HG03196 (cell line): ENCODE results near the gene NAA35.
"Not testable (repeated sequence)": the region's sequence is repeated elsewhere in the genome, so short reads cannot be mapped to it uniquely, and the experiment has no call there.

Experiments used
- ATAC-seq: cut with Tn5 transposase; IDR thresholded peaks from one replicate; pipeline ENCODE4 v1.9.1; 2021; ENCODE audit not compliant: unreplicated experiment

Gene NAA35

DNA sequence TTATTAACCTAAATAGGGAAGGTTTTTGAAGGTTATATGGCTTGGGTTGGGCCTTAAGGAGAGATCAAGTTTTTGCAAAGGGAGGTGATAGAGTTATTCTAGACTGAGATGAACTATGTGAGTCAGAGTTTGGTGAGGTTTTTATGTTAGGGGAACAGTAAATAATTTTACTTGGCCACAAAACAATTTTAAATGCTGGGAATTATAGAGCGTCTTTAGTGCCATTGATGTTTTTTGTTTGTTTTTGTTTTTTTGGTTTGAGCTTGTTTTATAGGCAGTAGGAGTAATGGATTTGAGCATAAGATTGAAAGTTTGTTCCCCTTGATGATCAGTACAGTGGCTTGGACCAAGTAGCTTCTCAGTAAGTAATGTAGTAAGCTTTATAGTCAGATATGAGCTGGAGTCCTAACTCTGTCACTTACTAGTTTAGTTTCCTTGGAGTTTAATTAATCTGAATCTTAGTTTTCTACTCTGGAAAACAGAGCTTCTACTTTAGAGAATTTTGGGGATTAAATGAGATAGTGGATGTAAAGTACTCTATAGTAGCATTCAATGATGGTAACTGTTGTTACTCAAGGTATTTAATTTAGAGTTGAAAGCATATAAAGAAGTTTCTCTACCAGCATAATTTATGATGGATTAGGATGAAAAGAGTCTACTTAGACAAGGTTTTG lies 2.9 kb downstream of the NAA35 start:
- ATAC-seq: no peak

DNA sequence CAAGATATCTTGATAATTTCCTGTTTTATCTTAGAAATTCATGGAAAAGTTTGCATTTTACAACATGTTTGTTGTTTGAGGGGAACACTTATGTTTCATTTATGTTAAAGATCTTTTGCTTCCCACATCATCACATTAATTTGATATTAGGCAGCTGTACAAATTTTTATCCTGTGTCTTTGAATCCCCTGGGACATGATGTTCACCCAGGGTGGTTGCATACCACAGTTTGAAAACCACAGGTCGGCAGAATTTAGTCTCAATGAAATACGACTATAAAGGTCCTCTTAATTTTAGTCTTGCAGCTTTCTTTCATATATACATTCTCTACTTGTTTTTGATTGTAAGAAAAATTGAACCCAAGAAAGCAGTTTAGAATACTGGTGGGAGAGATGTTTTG lies 3.7 kb downstream of the NAA35 start:
- ATAC-seq: no peak

DNA sequence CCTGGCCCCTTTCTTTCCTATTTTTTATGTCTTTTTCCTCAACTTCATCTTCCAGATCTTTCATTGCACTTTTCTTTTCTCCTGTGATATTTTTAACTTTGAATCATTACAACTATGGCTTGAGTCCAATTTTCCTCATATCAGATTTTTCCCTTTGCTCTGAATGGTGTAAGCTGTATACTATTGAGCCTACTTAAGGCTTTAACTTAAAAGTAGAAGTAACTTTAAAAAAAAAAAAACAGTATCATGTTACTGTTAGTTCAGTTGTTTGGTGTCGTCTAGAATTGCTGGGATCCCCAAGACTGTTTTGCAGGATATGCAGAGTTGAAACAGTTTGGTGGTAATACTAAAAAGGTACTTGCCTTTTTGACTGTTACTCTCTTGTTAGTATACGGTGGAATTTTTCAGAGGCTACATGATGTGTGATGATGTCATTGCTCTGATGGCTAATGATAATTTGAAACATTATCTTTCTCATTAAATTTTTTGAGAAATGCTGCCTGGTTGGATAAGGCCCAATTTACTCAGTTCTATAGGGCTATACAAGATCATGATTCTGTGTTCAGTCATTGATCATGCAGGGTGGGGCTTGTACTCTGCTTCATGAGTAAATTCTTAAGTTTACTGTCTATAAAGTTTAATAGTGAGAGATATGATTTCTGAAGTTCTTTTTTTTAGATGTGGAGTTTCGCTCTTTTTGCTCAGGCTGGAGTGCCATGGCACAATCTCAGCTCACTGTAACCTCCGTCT lies 8.8 kb downstream of the NAA35 start:
- ATAC-seq: no peak

DNA sequence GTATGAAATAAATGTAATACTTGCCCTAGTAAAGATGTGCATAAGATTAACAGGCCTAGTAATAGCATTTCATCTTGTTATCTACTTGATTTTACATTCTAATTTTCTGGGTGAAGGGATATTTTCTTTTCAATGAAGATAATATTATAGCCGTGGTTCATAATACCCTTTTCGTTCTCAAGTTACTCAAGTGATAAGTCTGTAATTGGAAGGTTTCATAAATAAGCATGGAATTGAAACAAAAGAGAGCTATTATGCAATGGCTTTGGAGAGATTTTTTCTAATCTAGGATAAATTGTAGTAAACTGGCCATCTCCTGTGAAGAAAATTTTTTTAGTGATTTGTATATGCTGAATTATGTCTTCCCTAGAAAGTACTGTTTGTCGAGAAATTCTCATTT lies 19.0 kb downstream of the NAA35 start:
- no peak for ATAC-seq

DNA sequence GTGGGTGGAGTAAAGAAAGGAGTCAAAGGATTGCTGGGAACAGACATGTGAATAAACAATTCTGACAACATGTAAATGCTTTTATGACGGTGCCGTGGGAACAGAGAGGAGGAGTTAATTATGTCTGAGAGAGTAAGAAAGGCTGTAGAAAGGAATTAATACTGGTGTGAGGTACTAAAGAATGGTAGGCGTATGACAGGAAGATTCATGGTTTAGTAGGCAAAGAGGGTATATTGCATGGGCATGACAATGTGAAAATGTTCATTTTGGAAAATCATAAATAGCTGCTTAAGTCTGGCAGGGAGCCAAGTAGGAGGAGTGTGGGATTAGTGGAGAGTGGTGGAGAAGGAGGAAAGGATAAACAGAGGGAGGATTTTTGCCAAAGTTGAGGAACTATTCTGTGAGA lies 19.7 kb downstream of the NAA35 start:
- ATAC-seq: no peak

DNA sequence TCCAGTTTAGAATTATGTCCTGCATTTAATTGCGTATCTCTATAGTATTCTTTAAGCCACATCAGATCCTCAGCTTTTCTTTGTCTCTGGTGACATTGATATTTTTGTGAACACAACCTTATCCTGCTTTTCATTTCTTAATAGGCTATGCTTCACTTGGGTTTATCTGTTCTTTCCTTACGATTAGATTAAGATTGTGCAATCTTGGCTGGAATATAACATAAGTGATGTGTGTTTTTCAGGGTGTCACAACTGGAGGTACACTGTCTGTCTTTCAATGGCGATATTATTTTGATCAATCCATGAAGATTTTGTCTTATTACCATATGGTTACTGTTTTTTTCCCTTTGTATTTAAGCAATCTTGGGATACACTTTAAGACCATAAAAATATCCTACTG lies 23.6 kb downstream of the NAA35 start:
- ATAC-seq: no peak

DNA sequence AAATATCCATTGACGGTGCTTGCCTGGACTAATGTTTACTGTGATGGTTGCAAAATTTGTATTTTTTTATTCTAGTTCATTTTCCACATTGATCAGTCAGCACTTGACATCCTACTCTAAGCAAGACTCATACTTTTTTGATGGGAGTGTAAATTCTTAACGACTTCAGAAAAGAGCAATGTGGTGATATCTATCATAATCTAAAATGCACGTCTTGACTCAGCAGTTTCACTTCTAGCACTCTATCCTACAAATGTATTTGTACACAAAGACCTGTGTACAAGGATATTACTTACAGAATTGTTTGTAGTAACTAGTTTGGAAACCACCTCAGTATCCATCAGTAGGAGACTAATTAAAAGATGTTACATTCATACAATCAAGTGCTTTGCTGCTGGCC lies 24.0 kb downstream of the NAA35 start:
- ATAC-seq: no peak

DNA sequence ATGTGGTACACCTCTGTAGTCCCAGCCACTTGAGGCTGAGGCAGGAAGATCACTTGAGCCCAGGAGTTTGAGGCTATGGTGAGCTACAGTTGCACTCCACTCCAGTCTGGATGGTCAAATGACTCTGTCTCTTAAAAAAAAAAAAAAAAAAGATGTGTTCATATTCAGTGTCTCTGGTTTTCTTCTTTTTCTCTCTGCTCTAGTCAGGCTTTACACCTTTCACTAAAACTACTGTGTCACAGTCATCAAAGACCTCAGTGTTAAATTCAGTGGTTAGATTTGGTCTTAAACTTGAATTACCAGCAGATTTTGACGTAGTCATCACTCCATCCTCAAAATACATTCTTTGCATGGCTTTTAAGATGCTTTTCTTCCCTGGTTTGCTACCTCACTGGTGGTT lies 28.8 kb downstream of the NAA35 start:
- no peak for ATAC-seq

DNA sequence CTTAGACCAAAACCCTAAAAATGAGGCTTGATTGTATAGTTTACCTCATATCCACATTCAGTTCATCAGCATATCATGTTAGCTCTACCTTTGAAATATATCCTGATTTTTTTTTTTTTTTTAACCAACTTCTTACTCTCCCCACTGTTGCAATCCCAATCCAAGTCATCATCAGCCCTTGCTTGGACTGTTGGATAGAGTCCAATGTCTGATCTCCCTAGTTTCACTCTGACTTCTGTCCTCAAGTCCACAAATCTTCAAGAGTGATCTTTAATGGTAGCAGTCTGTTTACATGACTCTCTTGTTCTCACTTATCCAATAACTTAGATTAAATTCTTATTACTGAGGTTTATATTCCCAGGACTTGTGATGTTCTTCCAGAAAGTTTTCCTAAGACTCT lies 30.8 kb downstream of the NAA35 start:
- no peak for ATAC-seq

DNA sequence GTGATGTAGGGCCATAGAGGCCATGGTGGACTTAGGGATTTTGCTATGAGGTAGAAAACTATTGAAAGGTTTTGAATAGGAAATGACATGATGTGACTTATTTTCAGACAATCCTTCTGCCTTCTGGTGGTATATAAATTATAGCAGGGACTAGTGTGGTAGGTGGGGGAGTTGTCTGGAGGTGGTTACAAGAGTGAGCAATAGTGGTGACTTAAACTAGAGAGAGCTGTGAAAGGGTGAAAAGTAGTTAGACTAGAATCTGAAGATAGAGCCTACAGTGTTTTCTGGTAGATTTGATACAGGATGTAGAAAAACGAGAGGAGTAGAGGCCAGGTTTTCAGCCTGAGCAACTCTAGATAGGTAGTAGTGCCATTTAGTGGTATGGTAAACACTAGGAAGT lies 32.3 kb downstream of the NAA35 start:
- no peak for ATAC-seq

DNA sequence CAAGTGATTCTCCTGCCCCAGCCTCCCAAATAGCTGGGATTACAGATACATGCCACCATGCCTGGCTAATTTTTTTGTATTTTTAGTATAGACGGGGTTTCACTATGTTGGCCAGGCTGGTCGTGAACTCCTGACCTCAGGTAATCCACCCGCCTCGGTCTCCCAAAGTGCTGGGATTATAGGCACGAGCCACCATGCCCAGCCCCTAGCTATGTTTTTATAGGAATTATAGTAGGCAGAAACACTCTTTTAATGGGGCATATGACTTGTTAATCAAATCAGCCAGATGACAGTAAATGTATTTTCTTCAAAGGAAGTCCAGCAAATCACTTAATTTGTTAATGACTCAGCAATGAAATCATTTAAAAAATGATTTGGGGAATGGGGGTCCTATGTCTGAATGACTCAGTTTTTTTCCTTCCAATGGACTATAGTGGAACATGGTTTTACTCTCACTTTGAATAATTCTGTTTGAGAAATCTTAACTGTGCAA lies 33.2 kb downstream of the NAA35 start:
- ATAC-seq: not testable (repeated sequence)

DNA sequence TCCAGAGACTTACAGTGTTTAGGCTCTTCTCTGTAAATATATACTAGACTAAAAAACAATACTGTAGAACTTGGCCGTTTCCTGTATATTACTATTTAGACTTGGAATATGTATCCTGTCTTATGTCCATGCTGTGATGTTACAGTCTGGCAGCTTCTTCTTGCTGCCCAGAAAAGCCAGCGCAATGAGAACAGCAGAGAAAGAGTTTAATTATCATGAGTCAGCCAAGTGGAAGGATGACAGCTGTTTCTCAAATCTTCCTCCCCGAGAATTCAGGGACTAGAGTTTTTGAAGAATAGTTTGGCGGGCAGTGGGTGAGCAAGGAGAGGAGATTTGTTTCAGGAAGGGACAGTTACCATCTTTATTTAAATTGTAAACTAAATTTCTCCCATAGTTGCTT lies 37.5 kb downstream of the NAA35 start:
- no peak for ATAC-seq

DNA sequence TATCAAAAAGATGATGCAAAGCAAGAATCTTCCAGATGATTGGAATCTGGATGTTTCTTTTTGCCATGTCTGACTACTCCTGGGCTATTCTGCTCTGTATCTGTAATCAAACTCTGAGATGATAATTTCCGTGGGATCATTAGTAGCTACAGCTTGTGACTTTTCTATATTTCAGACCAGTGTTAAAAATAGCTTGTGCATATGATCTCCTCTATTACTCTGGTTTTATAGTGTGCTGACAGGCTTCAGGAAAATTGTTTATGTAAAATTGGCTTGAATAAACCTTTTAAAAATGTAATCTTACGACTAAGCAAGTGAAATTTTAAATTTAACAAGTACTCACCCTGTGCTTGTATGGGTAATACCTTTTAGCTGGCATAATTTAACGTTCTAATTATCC lies 40.4 kb downstream of the NAA35 start:
- no peak for ATAC-seq

DNA sequence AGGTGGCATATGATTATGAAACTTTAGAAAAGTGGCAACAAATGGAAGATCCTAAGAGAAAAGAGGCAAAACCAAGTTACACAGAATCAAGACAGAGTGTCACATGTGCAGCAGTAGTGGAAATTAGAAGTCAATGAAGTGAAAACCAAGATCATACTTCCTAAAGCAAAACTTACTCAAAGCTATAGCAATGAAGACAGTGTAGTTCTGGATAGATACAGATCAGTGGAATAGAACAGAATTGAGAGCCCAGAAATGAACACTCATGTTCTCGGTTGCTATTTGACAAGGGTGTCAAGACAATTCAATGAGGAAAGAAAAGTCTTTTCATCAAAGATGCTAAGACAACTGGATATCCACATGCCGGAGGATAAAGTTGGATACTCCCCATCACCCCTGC lies 43.5 kb downstream of the NAA35 start:
- no peak for ATAC-seq

DNA sequence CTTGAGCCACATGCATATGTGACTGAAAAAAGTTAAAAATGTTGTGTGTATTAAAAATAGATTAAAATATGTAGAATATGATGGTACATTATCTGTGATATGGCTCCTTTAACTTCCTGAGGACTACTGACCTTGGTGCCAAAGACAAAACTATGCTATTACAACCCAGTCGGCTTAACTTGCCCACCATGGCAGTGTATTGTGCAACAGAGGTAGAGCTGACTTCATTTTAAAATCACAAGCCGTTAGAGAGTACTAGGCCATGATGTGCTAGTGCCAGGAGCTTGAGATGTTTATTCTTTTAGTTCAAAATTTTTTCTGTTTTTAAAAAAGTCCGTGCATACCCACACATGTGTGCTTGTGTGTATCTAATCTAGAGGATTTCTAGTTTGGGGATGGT lies 46.3 kb downstream of the NAA35 start:
- no peak for ATAC-seq

DNA sequence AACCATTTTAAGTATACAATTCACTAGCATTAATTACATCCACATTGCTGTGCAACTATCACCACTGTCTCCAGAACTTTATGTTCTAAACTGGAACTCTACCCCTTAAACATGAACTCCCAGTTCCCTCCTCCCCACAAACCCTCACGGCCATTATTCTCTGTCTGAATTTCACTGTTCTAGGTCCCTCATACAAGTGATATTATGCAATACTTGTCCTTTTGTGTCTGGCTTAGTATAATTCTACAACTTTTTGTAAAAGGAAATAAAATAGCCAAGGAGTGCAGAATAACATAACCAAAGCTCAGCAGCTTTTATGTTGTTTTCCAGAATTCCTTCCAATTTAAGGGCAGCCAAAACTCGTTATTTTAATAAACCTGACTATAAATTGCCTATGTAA lies 53.2 kb downstream of the NAA35 start:
- no peak for ATAC-seq

DNA sequence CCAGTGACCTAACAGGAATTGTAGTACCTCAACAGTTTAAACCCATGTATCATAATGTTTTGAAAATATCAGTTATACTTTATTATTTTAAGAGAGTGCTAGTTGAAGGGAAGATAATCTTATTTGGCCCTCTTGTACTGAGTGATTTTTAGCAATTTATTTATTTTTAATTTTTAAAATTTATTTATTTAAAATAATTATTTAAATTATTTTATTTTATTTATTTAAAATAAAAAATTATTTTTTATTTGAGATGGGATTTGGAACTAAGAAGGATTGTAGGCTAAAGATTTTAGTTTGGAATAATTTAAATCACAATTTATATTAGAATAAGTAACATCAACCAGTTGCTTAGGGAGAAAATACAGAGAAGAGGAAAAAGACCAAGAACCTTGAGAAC lies 54.2 kb downstream of the NAA35 start:
- no peak for ATAC-seq

DNA sequence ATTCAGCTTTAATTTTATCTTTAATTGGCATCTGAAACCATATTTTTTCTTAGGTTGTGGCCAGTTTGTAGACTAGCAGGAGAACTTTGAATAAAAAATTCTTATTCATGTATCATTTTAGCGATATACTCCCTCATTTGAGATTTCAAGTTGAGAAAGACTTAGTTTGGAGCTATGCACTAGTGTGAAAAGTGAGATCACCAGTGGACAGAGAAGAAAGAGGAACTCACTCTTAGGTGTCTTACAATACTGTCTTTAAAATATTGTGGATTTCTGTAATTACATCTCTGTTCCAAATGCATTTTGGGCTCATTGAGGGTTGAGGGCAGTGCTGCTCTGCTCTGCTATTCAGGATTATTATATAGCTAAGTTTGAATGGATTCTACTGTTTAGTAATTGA lies 54.7 kb downstream of the NAA35 start:
- no peak for ATAC-seq

DNA sequence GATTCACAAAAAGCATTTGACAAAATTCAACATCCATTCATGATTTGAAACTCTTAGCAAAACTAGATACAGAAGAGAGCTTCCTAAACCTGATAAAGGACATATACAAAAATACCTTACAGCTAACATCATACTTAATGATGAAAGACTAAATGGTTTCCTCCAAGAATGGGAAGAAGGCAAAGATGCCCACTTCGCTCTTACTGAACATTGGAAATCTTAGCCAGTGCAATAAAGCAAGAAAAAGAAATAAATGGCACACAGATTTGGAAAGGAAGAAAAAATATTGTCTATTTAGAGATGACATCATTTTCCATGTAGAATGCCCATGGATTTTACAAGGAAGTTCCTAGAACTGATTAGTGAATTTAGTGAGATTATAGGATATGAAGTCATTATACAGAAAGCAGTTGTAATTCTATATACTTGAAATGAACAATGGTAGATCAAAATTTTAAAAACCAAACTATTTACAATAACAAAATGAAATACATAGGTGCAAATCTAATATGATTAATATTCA lies 64.4 kb downstream of the NAA35 start:
- no peak for ATAC-seq

DNA sequence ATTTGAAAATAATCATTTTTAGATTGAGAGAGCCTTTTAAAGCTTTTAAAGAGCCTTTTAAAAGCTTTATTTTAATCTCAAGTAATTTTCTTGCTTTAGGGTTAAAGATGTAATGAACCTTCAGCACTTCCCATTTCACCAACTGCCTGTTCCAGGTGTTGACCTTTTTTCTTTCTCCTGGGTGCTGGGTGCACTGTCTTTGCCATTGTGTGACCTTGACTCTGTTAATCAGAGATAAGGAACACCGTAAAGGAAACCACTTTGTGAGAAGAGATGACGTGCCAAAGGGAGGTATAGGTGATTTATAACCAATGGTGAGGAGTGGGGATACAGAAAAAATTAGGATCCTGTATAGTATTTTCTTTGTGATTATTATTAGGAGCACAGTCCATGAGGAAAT lies 68.2 kb downstream of the NAA35 start:
- no peak for ATAC-seq

DNA sequence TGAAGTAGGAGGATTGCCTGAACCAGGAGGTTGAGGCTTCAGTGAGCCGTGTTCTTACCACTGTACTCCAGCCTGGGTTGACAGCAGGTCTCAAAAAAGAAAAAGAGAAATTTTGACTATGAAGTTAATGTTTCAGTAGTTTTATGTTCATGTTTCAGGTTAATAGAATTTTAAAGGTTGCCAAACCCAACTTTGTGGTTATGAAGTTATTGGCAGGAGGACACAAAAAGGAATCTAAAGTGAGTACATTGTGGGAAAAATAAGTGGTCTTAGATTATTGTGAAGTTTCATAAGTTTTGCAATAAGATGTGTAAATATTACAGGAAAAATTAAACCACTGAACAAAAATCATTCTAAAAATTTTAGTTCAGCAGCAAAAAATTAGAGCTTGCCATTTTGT lies 79.8 kb downstream of the NAA35 start:
- no peak for ATAC-seq

DNA sequence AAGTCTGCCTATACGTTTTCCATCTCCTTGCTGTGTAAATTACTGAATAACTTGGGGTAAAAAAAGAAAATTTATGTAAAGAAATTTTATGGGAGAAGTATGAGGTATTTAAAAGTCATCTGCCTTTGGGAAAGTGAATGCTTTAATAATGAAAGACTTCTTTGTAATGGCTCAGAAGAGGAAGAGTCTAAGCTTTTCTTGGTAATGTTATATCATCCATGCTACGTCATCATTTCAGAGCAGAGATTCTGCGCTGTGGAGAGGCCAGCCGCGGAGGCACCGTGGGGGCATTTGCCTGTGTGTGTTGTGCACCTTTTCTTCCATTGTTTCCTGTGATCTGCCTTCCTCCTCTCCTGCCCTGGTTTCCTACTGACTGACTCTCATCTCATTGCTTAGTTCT lies 80.2 kb downstream of the NAA35 start:
- ATAC-seq: no peak
